Stomach (tissue), 9 donors: Measurements from ENCODE around the gene TSHZ2. TPM values are rescaled to one million over a fixed set of nuclear protein-coding genes. Genes with fewer than 3 reads are reported as not detected.

Source experiments
- DNase-seq, 2 donors: peaks; one replicate each; pipeline versions ENCODE4 v3.0.0 to v3.0.0-alpha.2; 2013 to 2019
- H3K27ac ChIP-seq, 5 donors: fragments of 200-600 bp in 4 of 5; sonication (generic) in 4 of 5; one replicate each; pipeline ENCODE4 v1.5.1; 2013 to 2019; ENCODE audit warnings: mild to moderate bottlenecking in 1 of 5, moderate library complexity in 1 of 5
- H3K27me3 ChIP-seq, 3 donors: fragments of 200-600 bp; sonication (generic); one replicate each; pipeline ENCODE4 v1.5.1; 2017 to 2019; ENCODE audit warnings: mixed run types in 1 of 3
- H3K36me3 ChIP-seq, 4 donors: fragments of 200-600 bp; sonication (generic); 1 replicate in 3 of 4; 2 replicates in 1 of 4; pipeline ENCODE4 v1.5.1; 2016 to 2019
- H3K4me1 ChIP-seq, 4 donors: fragments of 200-600 bp; sonication (generic); one replicate each; pipeline ENCODE4 v1.5.1; 2016 to 2019
- H3K4me3 ChIP-seq, 4 donors: fragments of 200-600 bp; sonication (generic) in 3 of 4; one replicate each; pipeline ENCODE4 v1.5.1; 2016 to 2019; ENCODE audit warnings: mild to moderate bottlenecking in 1 of 4
- H3K9me3 ChIP-seq, 4 donors: fragments of 200-600 bp; sonication (generic); one replicate each; pipeline ENCODE4 v1.5.1; 2016 to 2019
- EP300 ChIP-seq: sonication (generic); formaldehyde crosslinking; IDR thresholded peaks from one replicate; pipeline ENCODE4 v1.6.1; 2017; ENCODE audit warnings: antibody characterized with exemption
- POLR2A ChIP-seq, 4 donors: fragments of 450-650 bp; IDR thresholded peaks; one replicate each; pipeline ENCODE4 v1.6.1; 2016; ENCODE audit warnings: antibody characterized with exemption in 4 of 4, control low read depth in 2 of 4, mild to moderate bottlenecking in 1 of 4, moderate library complexity in 1 of 4
- POLR2AphosphoS5 ChIP-seq, 3 donors: sonication (generic); formaldehyde crosslinking; IDR thresholded peaks; one replicate each; pipeline ENCODE4 v1.6.1; 2016; ENCODE audit warnings: antibody characterized with exemption in 3 of 3
- whole genome bisulfite sequencing, 5 donors: extraction: QIAGEN DNeasy Blood & Tissue Kit in 3 of 5; methylation state at CpG; one replicate each; pipeline versions ENCODE4 v1.1.5 to v1.1.7; 2013 to 2018; 5-methylcytosine and 5-hydroxymethylcytosine counted together
- intact Hi-C: fragments of 100-400 bp; cut with DNase I; formaldehyde crosslinking; loops from one replicate; pipeline ENCODE4 v1.15.1; 2023; ENCODE audit warnings: low total_unique reads
- polyA plus RNA-seq, 3 donors: library from polyadenylated mRNA; stranded (reverse); fragments of 200-250 nt; gene quantifications; one replicate each; pipeline ENCODE4 v1.2.3, GENCODE V29; 2013
- total RNA-seq, 5 donors: library from RNA; depleted of rRNA; stranded (reverse); fragments of >200 nt; gene quantifications; one replicate each; pipeline versions ENCODE4 v1.1.0 to v1.2.3, GENCODE V29; 2014 to 2016
- TF ChIP-seq, protein P1 (sequence below), 7 experiments: fragments of 450-650 bp in 4 of 7; fragments of 200-600 bp in 3 of 7; sonication (generic) in 3 of 7; IDR thresholded peaks; one replicate each; pipeline ENCODE4 v1.5.1; 2016 to 2019; ENCODE audit warnings: antibody characterized with exemption in 7 of 7, control low read depth in 2 of 7, mild to moderate bottlenecking in 1 of 7
- donor health status: healthy with polysubstance abuse.
- donor health status: Bipolar disorder and iron deficiency.
- donor health status: healthy.

Gene TSHZ2
- total and polyA plus RNA-seq, 8 donors, result 2.9 to 20.5 (median 5.8) TPM

DNA sequence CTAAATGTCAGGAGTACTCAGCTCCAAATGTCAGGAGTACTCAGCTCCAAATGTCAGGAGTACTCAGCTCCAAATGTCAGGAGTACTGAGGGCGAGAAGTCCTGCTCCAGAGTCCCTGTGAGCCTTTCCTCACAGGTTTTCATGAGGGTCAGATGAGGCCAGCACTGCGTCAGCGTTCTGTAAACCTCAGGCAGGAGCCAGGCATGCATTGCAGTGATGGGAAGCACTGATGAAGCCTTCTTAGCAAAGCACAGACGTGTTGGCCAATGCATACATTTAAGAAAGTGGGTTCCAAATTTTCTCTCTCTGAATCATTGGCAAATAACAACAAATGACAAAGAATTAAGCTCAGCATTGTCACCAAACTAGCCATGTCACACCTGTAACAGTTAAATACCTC, 366.6 kb downstream of the TSHZ2 start:
- Histone ChIP-seq H3K27ac (no peak overlapping the region), H3K36me3 (no peaks in the 10 kb centered on the region), H3K27me3 (no peaks in the 10 kb centered on the region), H3K4me3 (no peak overlapping the region), H3K9me3 (no peaks in the 10 kb centered on the region), H3K4me1 (peaks cover 0 to 20% (median 9%) of the 10 kb centered on the region in 4 donors)
- no peak for DNase-seq
- TF ChIP-seq EP300 (no peak), POLR2AphosphoS5 (IDR thresholded peaks at IDR 0.05) (no peak), POLR2A (IDR thresholded peaks at IDR 0.05) (no peak)
- TF ChIP-seq, protein P1, sequence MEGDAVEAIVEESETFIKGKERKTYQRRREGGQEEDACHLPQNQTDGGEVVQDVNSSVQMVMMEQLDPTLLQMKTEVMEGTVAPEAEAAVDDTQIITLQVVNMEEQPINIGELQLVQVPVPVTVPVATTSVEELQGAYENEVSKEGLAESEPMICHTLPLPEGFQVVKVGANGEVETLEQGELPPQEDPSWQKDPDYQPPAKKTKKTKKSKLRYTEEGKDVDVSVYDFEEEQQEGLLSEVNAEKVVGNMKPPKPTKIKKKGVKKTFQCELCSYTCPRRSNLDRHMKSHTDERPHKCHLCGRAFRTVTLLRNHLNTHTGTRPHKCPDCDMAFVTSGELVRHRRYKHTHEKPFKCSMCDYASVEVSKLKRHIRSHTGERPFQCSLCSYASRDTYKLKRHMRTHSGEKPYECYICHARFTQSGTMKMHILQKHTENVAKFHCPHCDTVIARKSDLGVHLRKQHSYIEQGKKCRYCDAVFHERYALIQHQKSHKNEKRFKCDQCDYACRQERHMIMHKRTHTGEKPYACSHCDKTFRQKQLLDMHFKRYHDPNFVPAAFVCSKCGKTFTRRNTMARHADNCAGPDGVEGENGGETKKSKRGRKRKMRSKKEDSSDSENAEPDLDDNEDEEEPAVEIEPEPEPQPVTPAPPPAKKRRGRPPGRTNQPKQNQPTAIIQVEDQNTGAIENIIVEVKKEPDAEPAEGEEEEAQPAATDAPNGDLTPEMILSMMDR (IDR thresholded peaks at IDR 0.05), result no peak
- intact Hi-C loops, result no loop called here
- 68 to 80% (median 77%) methylated on average over 4 of the region's 4 CpGs for WGBS, 5 donors

DNA sequence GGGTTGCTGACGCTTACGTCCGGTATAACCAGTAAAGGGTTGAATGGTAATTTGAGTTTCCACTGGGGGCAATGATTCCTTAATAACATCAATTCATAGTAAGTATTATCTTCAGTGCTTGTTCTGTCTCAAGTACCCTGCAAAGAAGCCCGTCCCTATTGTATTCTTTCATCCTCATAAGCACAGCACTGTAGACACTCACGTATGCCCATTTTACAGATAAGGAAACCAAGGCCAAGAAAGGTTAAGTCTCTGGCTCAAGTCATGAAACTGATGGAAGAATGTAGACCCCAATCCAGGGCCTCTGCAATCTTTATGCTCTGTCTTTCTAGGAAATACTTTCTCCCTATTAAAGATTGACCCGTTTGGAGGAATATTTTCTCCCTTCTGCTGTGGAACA, 370.3 kb downstream of the TSHZ2 start:
- WGBS, 5 donors, result 87 to 98% (median 88%) methylated on average over 6 of the region's 6 CpGs
- no peaks in the 10 kb centered on the region for H3K9me3 ChIP-seq
- DNase-seq, result no peak
- TF ChIP-seq POLR2AphosphoS5 (IDR thresholded peaks at IDR 0.05) (no peak), POLR2A (IDR thresholded peaks at IDR 0.05) (no peak)
- no peaks in the 10 kb centered on the region for H3K27me3 ChIP-seq
- H3K4me3 ChIP-seq, result no peak overlapping the region
- peaks cover 0 to 11% (median 5%) of the 10 kb centered on the region in 4 donors for H3K4me1 ChIP-seq
- peak overlapping the region in 1 of 5 donors; percentile 83 for H3K27ac ChIP-seq
- H3K36me3 ChIP-seq, result no peaks in the 10 kb centered on the region
- intact Hi-C loops, result no loop called here

DNA sequence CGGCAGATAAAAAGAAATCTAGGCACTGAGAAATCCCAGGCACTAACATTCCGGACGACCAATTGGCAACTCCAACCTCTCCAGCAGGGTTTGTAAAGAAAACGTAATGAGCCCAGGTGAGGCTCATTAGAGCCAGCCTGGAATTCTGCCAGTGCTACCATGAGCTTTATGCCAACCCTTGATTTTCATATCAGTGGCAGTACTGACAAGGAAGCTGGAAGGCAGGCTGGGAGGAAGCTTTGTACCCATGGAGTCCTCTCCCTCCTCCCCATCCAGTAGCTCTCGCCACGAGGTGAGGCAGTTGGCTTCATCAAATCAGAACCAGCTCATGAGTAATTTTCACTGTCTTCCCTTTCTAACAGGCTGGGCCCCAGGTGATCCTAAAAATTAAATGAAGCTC, 371.3 kb downstream of the TSHZ2 start:
- WGBS, 5 donors, result 27 to 69% (median 37%) methylated on average over 6 of the region's 6 CpGs
- Histone ChIP-seq H3K4me1 (peaks cover 0 to 5% (median 1%) of the 10 kb centered on the region in 4 donors), H3K36me3 (no peaks in the 10 kb centered on the region), H3K4me3 (peak overlapping the region in 2 of 4 donors; percentile 5 to 13), H3K9me3 (no peaks in the 10 kb centered on the region), H3K27me3 (no peaks in the 10 kb centered on the region), H3K27ac (peak overlapping the region; percentile 67 to 90 (median 71))
- peak in 1 of 2 donors; percentile 91 for DNase-seq
- TF ChIP-seq POLR2AphosphoS5 (IDR thresholded peaks at IDR 0.05), result peak in 2 of 3 donors; percentile 23 to 72
- TF ChIP-seq, protein P1 (IDR thresholded peaks at IDR 0.05), result no peak
- intact Hi-C loops, result no loop called here

DNA sequence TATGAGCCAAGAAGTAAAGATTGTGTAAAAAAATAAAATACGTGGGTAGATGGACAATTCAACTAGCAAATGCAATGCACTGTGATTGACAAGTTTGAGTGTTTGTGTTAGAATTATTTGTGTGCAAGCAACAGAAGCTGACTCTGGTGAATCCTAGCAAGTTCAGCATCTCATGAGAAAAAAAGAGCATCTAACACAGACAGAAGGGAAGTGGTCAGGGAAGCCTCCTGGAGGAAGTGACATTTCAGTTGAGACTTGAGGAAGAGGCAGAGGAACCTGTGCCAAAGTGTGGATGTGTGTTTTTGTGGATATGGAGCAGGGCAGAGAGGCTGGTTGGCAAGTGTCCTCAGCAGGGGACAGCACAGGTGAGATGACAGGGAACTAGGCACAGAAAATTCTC, 372.7 kb downstream of the TSHZ2 start:
- intact Hi-C loops, result no loop called here
- 41 to 75% (median 46%) methylated on average over 1 of the region's 1 CpG for WGBS, 5 donors

DNA sequence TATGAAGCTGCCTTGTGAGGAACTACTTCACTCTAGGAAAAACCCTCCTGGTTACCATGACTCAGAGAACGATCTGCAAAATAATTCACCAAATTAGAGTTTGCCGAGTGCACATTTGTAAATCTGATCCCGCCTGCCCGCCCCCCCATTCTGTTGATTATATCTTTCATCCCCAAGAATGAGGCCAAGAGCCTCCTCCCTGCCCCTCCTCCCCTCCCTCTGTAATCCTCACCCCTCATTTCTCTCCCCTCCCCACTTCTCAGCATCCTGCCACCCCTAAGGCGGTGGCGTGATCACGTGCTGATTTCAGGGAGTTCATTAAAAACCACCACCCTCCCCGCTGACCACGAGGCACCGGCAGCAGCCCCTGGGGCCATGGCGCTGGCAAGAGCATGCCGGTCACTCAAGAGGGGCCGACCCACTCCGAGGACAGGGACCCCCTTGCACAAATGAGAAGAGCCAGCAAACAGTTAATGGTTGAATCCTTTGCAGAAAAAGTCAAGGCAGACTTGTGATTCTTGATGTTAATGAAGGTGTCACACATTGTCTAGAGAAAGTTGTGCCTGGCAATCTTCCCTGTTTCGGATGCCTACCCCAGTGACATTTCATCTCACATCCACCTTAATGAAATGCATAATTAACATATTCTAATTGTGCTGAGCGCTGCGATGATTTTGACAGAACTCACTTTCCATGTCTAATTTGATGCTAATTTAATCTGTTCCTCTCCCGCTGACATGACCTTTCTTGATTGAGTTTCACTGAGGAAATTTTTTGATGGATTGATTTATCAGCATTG, 373.6 kb downstream of the TSHZ2 start:
- peaks cover 0 to 5% (median 1%) of the 10 kb centered on the region in 4 donors for H3K4me1 ChIP-seq
- no peak for DNase-seq
- H3K36me3 ChIP-seq, result no peaks in the 10 kb centered on the region
- H3K4me3 ChIP-seq, result no peak overlapping the region
- no peaks in the 10 kb centered on the region for H3K27me3 ChIP-seq
- intact Hi-C loops, result no loop called here
- H3K9me3 ChIP-seq, result peaks cover 0 to 8% (median 3%) of the 10 kb centered on the region in 4 donors
- no peak for TF ChIP-seq EP300
- no peak for TF ChIP-seq POLR2AphosphoS5 (IDR thresholded peaks at IDR 0.05)
- TF ChIP-seq POLR2A (IDR thresholded peaks at IDR 0.05), result no peak
- TF ChIP-seq, protein P1 (IDR thresholded peaks at IDR 0.05), result no peak
- 91 to 93% (median 93%) methylated on average over 18 of the region's 18 CpGs for WGBS, 5 donors
- H3K27ac ChIP-seq, result no peak overlapping the region

More for the DNA sequence above, 372.7 kb downstream of the TSHZ2 start:
- no peak for DNase-seq
- Histone ChIP-seq H3K27me3 (no peaks in the 10 kb centered on the region), H3K4me1 (peaks cover 0 to 5% (median 1%) of the 10 kb centered on the region in 4 donors), H3K9me3 (peaks cover 0 to 3% (median under 1%) of the 10 kb centered on the region in 4 donors), H3K36me3 (no peaks in the 10 kb centered on the region), H3K27ac (no peak overlapping the region), H3K4me3 (no peak overlapping the region)
- TF ChIP-seq POLR2A (IDR thresholded peaks at IDR 0.05), result no peak
